ELR (cell line): Measurements from ENCODE around the gene CCDC33.
"Not testable (repeated sequence)": the region's sequence is repeated elsewhere in the genome, so short reads cannot be mapped to it uniquely, and the experiment has no call there.

Experiments
- DNase-seq: peaks from one replicate; pipeline ENCODE4 v3.0.0-alpha.2; 2015; ENCODE audit warnings: low read depth

Gene CCDC33

GRCh38 chr15:74336061-74337005 is 100.2 kb downstream of the CCDC33 start:
- DNase-seq: peak; percentile 59

GRCh38 chr15:74337146-74337545 is 101.0 kb downstream of the CCDC33 start:
- no peak for DNase-seq

- DNase-seq: no peak
These were observed 101.6 kb downstream of the CCDC33 start for GRCh38 chr15:74337607-74338211.

GRCh38 chr15:74338676-74339075 is 102.5 kb downstream of the CCDC33 start:
- DNase-seq: no peak

GRCh38 chr15:74339371-74339770 is 103.2 kb downstream of the CCDC33 start:
- no peak for DNase-seq

- DNase-seq: peak; percentile 57
These were observed 104.0 kb downstream of the CCDC33 start for GRCh38 chr15:74340150-74340549.

GRCh38 chr15:74343127-74343796 is 107.1 kb downstream of the CCDC33 start:
- no peak for DNase-seq

- no peak for DNase-seq
These were observed 107.6 kb downstream of the CCDC33 start for GRCh38 chr15:74343797-74344127.

- peak; percentile 74 for DNase-seq
These were observed 108.9 kb downstream of the CCDC33 start for GRCh38 chr15:74345051-74345450.

- DNase-seq: no peak
These were observed 111.7 kb downstream of the CCDC33 start for GRCh38 chr15:74347757-74348250.

- DNase-seq: no peak
These were observed 113.2 kb downstream of the CCDC33 start for GRCh38 chr15:74349241-74349778.

GRCh38 chr15:74350295-74351275 is 114.5 kb downstream of the CCDC33 start:
- no peak for DNase-seq

GRCh38 chr15:74351670-74352069 is 115.5 kb downstream of the CCDC33 start:
- DNase-seq: no peak

- no peak for DNase-seq
These were observed 116.3 kb downstream of the CCDC33 start for GRCh38 chr15:74352393-74352910.

GRCh38 chr15:74353992-74354391 is 117.9 kb downstream of the CCDC33 start:
- DNase-seq: not testable (repeated sequence)

- DNase-seq: not testable (repeated sequence)
These were observed 119.9 kb downstream of the CCDC33 start for GRCh38 chr15:74356050-74356449.

GRCh38 chr15:74357514-74357913 is 121.4 kb downstream of the CCDC33 start:
- not testable (repeated sequence) for DNase-seq

GRCh38 chr15:74359376-74359775 is 123.2 kb downstream of the CCDC33 start:
- not testable (repeated sequence) for DNase-seq

GRCh38 chr15:74360855-74361254 is 124.7 kb downstream of the CCDC33 start:
- not testable (repeated sequence) for DNase-seq

GRCh38 chr15:74362482-74362881 is 126.4 kb downstream of the CCDC33 start:
- DNase-seq: no peak
